Measurements from ENCODE around the gene MRFAP1.

The MRFAP1 gene

GRCh38 chr4:6640292-6641163 is at the start of gene MRFAP1:
MRFAP1 (plus strand) TSS chr4:6640685; CDS start chr4:6640863, 178 bp downstream.
- DNase-seq, result peak; percentile 94

GRCh38 chr4:6591313-6591712 is 49.2 kb upstream of the MRFAP1 start:
- DNase-seq, result no peak

GRCh38 chr4:6591781-6592180 is 48.7 kb upstream of the MRFAP1 start:
- no peak for DNase-seq

- DNase-seq, result no peak
These were observed 47.5 kb upstream of the MRFAP1 start for GRCh38 chr4:6592804-6593563.

GRCh38 chr4:6594341-6594740 is 46.1 kb upstream of the MRFAP1 start:
- DNase-seq, result no peak

GRCh38 chr4:6594826-6595355 is 45.6 kb upstream of the MRFAP1 start:
- no peak for DNase-seq

GRCh38 chr4:6595897-6596537 is 44.5 kb upstream of the MRFAP1 start:
- DNase-seq, result no peak

- DNase-seq, result no peak
These were observed 43.5 kb upstream of the MRFAP1 start for GRCh38 chr4:6596948-6597347.

GRCh38 chr4:6598127-6598526 is 42.4 kb upstream of the MRFAP1 start:
- no peak for DNase-seq

GRCh38 chr4:6598641-6599040 is 41.8 kb upstream of the MRFAP1 start:
- no peak for DNase-seq

- DNase-seq, result no peak
These were observed 38.7 kb upstream of the MRFAP1 start for GRCh38 chr4:6601661-6602250.

GRCh38 chr4:6602289-6602688 is 38.2 kb upstream of the MRFAP1 start:
- DNase-seq, result no peak

GRCh38 chr4:6603128-6603527 is 37.4 kb upstream of the MRFAP1 start:
- DNase-seq, result no peak

- no peak for DNase-seq
These were observed 35.4 kb upstream of the MRFAP1 start for GRCh38 chr4:6605114-6605513.

GRCh38 chr4:6605605-6606004 is 34.9 kb upstream of the MRFAP1 start:
- DNase-seq, result no peak

GRCh38 chr4:6606465-6607235 is 33.8 kb upstream of the MRFAP1 start:
- no peak for DNase-seq

- DNase-seq, result no peak
These were observed 33.0 kb upstream of the MRFAP1 start for GRCh38 chr4:6607368-6608055.

GRCh38 chr4:6608758-6609414 is 31.6 kb upstream of the MRFAP1 start:
- no peak for DNase-seq

GRCh38 chr4:6609415-6610079 is 30.9 kb upstream of the MRFAP1 start:
- no peak for DNase-seq

GRCh38 chr4:6610856-6611430 is 29.5 kb upstream of the MRFAP1 start:
- no peak for DNase-seq

All from fibroblast of skin of right quadriceps (primary cell).